HUDEP-2 (cell line): ENCODE data around the gene DMXL1.
"Not testable (repeated sequence)": the region's sequence is repeated elsewhere in the genome, so short reads cannot be mapped to it uniquely, and the experiment has no call there.

Experiments used
- DNase-seq, 76 experiments: peaks; one replicate each; lab custom pipeline; 2025; ENCODE audit not compliant: unreplicated experiment in 76 of 76; lab: John Stamatoyannopoulos, UW

The DMXL1 gene

DNA sequence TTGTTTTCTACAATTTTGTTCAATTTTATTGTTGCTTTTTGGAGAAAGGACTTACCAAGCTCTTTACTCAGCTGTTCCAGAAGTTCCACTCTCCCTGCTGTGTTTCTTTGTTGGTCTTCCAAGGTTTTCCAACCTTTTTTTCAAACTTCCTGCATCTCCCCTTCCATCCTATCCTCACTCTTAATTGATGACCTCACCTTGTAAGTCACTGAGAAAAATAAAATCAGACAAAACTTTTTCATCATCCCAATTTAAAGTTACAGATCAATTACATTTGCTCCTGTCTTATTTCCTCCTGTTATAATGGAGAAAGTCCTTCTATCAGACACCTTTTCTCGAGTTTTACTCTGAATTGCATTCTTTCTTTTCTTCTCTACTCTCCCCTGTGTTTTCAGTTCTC is 121.1 kb downstream of the DMXL1 start:
- DNase-seq = no peak

GRCh38 chr5:119200795-119201194 is 129.9 kb downstream of the DMXL1 start:
- DNase-seq = no peak

GRCh38 chr5:119207105-119207504 is 136.2 kb downstream of the DMXL1 start:
- DNase-seq = no peak

DNA sequence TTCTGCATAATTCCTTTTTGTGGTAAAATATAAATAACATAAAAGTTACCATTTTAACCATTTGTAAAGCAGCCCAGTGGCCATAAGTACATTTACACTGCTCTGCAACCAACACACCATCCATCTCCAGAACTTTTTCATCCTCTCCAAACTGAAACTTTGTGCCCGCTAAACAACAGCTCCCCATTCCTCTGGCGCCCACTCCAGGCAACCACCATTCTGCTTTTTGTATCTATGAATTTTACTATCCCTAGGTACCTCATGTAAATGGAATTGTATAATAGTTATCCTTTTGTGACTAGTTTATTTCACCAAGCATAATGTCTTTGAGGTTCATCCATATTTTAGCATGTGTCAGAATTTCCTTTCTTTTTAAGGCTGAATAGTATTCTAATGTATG is 141.1 kb downstream of the DMXL1 start:
- no peak for DNase-seq

DNA sequence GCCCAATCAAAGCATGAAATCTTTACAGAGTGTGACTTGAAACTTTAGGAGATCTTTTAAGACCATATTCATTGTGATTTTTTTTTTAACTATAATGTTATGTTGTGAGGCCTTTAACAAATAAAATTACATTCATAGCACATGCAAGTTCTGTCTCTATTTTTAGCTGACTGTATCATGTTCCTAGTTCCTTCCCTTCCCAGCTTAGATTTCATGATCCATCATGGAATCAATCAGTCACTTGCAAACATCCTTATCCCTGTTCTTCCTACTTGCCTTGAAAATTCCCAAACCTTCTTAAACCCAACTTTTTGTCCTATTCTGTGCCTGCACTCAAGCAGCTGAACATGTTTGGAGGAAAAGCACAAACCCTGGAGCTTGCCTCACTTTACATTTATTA is 141.8 kb downstream of the DMXL1 start:
- DNase-seq = no peak

- DNase-seq = no peak
These were observed 146.3 kb downstream of the DMXL1 start for GRCh38 chr5:119217183-119217582.

DNA sequence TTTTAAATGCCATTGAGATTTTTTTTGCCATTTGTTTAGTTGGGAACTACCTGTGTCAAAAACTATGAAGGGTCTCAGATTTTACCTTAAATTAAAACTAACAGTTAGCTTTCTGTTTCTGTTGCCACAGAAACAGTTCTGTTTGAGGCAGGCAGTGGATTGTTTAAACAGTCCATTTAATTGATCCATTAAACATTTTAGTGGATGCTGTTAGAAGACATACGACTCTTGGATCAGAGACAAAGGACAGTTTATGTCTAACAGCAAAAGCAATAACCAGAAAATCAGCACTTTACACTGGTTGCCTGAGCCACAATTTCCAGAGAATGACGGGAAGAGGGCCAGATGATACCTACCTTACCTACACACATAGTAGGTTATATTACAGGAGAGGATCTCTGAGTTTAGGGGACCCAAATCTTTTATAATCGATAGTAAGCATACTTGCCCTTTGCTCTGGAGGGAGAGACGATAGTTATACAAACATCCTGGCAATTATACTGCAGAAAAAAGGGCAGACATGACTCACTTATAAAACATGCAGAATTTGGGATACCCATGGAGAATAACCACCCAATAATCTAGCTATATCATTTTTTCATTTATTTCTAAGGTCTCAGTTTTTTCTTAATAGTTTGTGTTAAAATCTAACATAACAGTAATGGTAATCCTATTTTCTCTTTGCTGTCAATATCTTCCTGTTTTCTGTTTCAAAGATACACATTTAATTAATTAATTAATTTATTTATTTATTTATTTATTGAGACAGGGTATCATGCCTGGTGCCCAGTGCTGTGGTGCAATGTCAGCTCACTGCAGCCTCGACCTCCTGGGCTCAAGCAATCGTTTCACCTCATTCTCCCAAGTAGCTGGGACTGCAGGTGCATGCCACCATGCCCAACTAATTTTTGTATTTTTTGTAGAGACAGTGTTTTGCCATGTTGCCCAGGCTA is 148.2 kb downstream of the DMXL1 start:
- no peak for DNase-seq

- DNase-seq = no peak
These were observed 149.8 kb downstream of the DMXL1 start for GRCh38 chr5:119220576-119221197.

DNA sequence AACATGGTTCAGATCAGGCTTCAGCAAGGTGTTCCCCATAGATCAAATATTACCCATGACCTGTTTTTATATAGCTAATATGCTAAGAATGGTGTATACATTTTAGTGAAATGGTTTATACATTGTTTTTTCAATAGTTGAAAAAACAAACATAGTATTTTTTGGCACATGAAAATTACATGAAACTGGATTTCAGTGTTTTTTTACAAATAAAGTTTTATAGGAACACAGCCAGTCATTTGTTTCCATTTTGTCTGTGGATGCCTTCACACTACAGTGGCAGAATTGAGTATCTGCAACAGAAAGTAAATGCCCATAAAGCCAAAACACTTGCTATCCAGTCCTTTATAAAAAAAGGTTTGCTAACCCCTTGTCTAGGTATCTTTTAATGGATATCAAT is 150.4 kb downstream of the DMXL1 start:
- DNase-seq = no peak

- DNase-seq = no peak
These were observed 159.1 kb downstream of the DMXL1 start for GRCh38 chr5:119229950-119230349.

GRCh38 chr5:119238265-119239118 is 167.6 kb downstream of the DMXL1 start:
- DNase-seq = no peak

DNA sequence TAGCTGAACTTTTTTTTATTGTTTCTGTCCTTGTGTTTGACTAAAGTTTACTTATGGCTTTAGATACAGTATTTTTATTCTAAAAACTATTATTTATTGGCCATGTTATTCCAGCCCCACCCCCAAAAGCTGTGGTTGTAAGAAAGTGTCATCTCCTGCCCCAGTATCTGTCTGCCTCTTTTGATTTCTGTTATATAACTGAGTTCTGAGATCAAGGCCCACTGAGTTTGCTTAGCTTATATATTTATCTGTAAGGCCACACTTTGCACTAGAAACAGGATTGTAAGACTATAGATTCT is 168.2 kb downstream of the DMXL1 start:
- no peak for DNase-seq

- DNase-seq = not testable (repeated sequence)
These were observed 168.9 kb downstream of the DMXL1 start for GRCh38 chr5:119239826-119240225.

- no peak for DNase-seq
These were observed 173.0 kb downstream of the DMXL1 start for GRCh38 chr5:119243888-119244287.

DNA sequence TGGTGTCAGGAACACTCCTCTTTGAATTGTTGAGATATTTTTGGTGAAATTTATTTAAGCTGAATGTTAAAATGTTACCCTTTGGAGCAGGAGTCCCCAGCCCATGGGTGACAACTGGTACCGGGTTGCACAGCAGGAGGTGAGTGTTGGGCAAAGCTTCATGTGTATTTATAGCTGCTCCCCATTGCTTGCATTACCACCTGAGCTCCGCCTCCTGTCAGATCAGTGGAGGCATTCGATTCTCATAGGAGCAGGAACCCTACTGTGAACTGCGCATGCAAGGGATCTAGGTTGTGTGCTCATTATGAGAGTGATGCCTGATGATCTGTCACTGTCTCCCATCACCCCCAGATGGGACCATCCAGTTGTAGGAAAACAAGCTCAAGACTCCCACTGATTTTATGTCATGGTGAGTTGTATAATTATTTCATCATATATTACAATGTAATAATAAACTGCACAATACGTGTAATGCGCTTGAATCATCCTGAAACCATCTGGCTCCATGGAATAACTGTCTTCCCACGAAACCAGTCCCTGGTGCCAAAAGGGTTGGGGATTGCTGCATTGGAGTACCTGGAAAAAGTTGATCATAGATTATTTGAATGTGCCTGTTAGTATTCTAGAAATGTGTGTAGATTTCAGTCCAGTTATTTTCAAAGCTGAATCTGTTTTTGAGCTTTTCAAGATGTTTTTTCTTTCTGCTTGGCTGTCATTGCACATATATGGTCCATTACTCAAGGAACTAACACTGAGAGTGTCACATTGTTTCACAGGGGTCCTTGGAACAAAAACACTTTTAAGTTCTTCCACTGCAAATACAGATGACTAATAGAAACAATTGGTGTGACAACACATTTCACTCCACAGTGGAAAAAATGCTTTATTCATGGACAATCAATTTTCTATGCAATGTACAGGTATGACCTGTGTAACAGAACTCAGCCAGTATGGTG is 180.3 kb downstream of the DMXL1 start:
- no peak for DNase-seq

- peak in 33 of 76 experiments; percentile 1 to 55 (median 17) for DNase-seq
These were observed 184.9 kb downstream of the DMXL1 start for GRCh38 chr5:119255571-119256356.

GRCh38 chr5:119257613-119258012 is 186.7 kb downstream of the DMXL1 start:
- no peak for DNase-seq

GRCh38 chr5:119263639-119264038 is 192.8 kb downstream of the DMXL1 start:
- DNase-seq = no peak

DNA sequence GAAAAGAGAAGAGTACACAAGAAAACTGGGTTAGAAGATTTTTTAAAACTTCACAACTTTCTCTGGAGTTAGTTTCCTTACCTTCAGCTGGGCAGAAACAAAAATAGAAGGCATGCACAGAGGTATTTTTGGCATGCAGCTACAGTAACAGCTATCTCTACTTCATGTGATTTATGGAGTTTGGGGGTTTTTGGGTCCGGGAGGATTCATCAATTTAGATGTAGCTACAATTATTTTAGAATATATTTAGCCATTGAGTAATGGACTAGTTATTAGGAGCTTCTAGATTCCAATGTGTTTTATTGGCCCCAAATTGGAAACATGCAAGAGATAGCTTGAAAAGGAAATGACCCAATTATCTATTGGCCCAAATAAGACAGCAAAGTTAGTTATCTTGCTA is 193.3 kb downstream of the DMXL1 start:
- no peak for DNase-seq
